Right ventricle myocardium superior (tissue), 1 donor: Measurements from ENCODE around the gene DDO. TPM values are rescaled to one million over a fixed set of nuclear protein-coding genes. Genes with fewer than 3 reads are reported as not detected.
"Not testable (repeated sequence)": the region's sequence is repeated elsewhere in the genome, so short reads cannot be mapped to it uniquely, and the experiment has no call there.

ENCODE experiments used
- ATAC-seq: fragments of 200-7000 bp; cut with Tn5 transposase; one replicate; pipeline ENCODE4 v1.9.1; 2020; ENCODE audit warnings: mild to moderate bottlenecking; ENCODE audit not compliant: poor library complexity
- DNase-seq: peaks from one replicate; pipeline ENCODE4 v3.0.0-alpha.2; 2020
- intact Hi-C: fragments of 100-400 bp; cut with DNase I; formaldehyde crosslinking; loops from one replicate; pipeline ENCODE4 v1.11.2; 2022
- total RNA-seq: library from RNA; stranded (reverse); fragmentation: NEBNext Ultra II Directional; extraction: Animal tissue kit (Norgen Biotek cat#: 25700); gene quantifications from one replicate; pipeline ENCODE4 v1.2.1, GENCODE V29; 2021
- donor health status: DM: no; HTN: yes; CAD: no; lungs with severe emphysema.

The DDO gene
- total RNA-seq, 1 donor from 2014 or later, result 31.1 TPM

DNA sequence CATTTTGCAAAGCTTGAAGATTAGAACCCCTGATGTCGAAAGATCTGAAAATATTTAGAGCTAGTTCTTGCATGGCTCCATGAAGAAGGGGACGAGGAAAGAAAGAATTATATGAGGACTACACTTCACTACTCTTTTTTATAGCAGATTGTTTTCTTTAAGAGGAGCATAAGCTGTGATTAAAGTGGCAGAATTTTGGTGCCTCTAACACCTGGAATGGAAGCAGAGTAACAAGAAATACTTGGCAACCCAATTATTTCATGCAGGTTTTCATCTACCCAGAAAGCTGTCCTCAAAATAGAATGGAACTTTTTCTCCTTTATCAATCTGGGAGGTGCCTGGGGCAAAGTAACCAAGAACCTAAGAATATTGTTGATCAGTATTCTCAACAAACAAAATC is 61.2 kb downstream of the DDO start:
- intact Hi-C loops, result no loop called here
- DNase-seq, result no peak
- ATAC-seq, result no peak

- DNase-seq, result no peak
- ATAC-seq, result no peak
- intact Hi-C loops, result no loop called here
These were observed 61.8 kb downstream of the DDO start for GRCh38 chr6:110353457-110354001.

- DNase-seq, result no peak
- intact Hi-C loops, result no loop called here
- ATAC-seq, result no peak
These were observed 62.7 kb downstream of the DDO start for GRCh38 chr6:110352563-110353262.

DNA sequence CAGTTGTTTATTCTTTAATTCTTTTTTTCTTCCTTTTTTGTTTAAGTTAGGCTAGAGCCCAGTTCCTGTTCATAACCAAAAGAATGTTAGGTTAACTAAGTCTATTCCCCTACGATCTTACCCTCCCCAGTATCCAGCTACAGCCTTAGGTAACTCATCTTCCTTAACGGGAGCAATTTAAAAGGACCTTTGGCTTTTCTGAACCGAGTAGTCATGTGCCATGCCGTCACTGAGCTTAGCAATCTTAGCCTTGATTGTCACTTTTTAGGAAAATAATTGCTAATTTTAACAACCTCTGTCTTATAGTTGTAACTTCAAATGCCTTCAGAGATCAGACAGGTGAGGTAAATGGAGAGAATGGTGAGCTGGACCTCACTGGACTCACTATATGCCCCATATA is 63.4 kb downstream of the DDO start:
- intact Hi-C loops, result no loop called here
- DNase-seq (no peak), ATAC-seq (no peak)

DNA sequence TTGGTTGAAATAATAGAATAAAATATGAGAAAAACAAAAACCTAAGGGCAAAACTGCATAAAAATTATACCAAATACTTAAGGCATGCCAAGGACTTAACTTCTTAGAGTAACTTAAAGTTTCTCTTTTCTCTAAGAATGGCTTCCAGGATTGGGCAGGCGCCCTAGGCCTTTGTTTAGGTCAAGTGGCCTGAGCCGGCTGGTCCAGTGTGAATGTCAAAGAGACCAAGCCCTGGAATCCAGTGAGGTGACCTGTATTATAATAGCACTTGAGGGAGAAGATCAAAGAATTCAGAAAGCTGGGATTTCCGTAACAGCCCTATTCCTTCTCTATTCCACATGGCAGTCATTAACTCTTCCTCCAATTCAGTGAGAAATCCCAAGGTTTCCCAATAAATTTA is 63.8 kb downstream of the DDO start:
- intact Hi-C loops, result no loop called here
- no peak for DNase-seq
- ATAC-seq, result no peak

DNA sequence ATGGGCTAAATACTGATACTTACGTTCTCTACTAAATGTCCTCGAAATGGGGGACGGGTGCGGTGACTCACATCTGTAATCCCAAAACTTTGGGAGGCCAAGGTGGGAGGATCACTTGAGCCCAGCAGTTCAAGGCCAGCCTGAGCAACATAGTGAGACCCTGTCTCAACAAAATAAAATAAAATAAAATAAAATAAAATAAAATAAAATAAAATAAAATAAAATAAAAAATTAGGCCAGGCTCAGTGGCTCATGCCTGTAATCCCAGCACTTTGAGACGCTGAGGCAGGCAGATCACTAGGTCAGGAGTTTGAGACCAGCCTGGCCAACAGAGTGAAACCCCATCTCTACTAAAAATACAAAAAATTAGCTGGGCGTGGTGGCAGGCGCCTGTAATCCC is 64.8 kb downstream of the DDO start:
- intact Hi-C loops, ATAC-seq, DNase-seq: not testable (repeated sequence)

DNA sequence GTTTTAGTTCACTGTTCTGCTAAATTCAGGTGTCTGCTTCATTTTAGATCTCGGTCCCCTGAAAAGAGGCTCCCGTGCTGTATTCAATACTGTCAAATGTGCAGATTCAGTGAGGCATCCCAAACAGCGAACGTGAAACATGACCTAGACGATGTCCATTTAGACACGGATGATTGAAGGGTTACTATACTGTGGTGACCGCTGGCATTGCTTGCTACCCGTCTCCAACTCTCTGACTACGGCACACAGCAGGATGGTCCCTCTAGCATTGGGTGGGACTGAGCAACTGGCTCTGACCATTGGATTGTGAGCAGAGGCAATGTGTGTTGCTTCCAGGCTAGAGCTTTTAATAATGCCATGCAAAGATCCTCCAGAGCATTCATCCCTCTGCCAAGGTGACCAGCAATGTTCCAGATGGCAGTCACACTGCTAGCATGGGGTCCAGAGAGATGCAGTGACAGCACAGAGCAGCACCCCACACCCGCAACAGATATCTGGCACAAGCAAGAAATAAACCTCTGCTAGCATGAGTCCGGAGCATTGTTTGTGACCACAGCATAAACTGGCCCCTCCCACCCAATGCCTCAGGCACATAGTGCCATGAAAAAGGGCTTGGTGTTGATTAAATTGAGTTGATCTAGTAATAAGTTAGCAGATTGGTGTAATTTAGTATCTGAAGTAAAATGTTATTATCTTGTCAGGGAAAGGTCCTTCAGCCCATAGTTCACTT is 66.2 kb downstream of the DDO start:
- no peak for DNase-seq
- no peak for ATAC-seq
- intact Hi-C loops, result no loop called here

DNA sequence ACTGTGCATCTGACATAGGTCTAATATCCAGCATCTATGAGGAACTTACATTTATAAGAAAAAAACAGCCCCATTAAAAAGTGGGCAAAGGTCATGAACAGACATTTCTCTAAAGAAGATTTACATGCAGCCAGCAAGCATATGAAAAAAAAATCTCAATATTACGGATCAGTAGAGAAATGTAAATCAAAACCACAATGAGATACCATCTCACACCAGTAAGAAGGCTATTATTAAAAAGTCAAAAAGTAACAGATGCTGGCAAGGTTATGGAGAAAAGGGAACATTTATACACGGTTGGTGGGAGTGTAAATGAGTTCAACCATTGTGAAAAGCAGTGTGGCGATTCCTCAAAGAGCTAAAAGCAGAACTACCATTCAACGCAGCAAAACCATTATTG is 70.3 kb downstream of the DDO start:
- ATAC-seq, result no peak
- intact Hi-C loops, result no loop called here

DNA sequence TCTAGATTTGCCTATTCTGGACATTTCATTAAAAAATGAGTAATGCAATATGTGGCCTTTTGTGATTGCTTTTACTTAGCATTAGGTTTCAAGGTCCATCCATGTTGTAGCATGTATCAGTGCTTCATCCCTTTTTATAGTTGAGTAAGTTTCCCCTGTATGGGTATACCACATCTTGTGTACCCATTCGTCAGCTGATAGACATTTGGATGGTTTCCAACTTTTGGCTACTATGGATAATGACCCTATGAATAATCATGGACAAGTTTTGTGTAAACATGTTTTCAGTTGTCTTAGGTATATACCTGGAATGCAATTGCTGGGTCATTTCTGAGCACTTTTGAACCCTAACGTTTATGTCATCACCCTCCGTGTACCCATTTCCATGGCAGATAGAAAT is 72.6 kb downstream of the DDO start:
- ATAC-seq (no peak), DNase-seq (no peak)
- intact Hi-C loops, result no loop called here

More for the DNA sequence above, 70.3 kb downstream of the DDO start:
- DNase-seq, result no peak

Other genes with a start within 250 kb of the DDO start
- 1.2 TPM for gene WASF1, start 235.9 kb downstream of the DDO start, total RNA-seq
- 15.0 TPM for gene CDC40, start 235.1 kb downstream of the DDO start, total RNA-seq
- gene METTL24, start 57.2 kb downstream of the DDO start, total RNA-seq, result 0.91 TPM
- gene SLC22A16, start 61.0 kb upstream of the DDO start, total RNA-seq, result not detected